GM18499 (cell line): ENCODE results near the gene GNAO1.

ENCODE experiments used
- ATAC-seq: cut with Tn5 transposase; IDR thresholded peaks from one replicate; pipeline ENCODE4 v1.9.1; 2021; ENCODE audit warnings: moderate number of reproducible peaks; ENCODE audit not compliant: insufficient read depth, unreplicated experiment

GNAO1 gene

GRCh38 chr16:56327071-56327928, 136.0 kb downstream of the GNAO1 start:
- no peak for ATAC-seq

DNA sequence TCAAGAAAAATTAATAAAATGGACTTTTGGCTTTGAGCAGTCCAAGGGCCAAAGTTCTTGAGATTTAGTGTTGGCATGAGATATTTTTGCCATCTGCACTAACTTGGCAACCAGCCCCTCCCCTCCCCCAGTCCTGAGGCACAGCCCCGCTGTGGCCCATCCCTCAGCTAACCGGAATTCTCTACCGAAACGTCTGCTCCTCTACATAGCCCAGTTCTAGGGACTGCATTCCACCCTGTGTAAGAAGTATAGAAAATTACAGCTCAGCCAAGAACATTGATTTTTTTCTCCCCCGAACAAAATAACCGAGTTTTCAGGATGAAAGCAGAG, 136.6 kb downstream of the GNAO1 start:
- no peak for ATAC-seq

- ATAC-seq = no peak
These were observed 137.2 kb downstream of the GNAO1 start for GRCh38 chr16:56328276-56329022.

DNA sequence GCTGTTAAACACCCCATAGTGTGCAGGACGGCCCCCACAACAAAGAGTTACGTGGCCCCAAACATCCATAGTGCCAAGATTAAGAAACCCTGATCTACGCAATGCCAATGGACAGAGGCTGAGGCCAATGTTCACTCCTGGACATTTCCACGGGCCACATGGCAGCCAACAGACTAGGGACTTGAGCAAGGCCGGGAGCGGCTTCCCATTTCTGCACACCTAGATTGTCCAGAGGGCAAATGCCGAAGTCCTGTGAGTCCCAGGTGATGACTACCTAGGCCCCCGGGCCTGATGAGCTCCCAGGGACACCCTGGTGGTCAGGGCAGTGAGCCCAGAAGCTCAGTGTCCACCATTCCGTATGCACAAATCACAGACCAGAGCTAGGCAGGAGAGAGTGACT, 138.6 kb downstream of the GNAO1 start:
- no peak for ATAC-seq

- ATAC-seq = no peak
These were observed 139.2 kb downstream of the GNAO1 start for GRCh38 chr16:56330476-56330875.

- ATAC-seq = no peak
These were observed 140.1 kb downstream of the GNAO1 start for GRCh38 chr16:56331399-56331798.

DNA sequence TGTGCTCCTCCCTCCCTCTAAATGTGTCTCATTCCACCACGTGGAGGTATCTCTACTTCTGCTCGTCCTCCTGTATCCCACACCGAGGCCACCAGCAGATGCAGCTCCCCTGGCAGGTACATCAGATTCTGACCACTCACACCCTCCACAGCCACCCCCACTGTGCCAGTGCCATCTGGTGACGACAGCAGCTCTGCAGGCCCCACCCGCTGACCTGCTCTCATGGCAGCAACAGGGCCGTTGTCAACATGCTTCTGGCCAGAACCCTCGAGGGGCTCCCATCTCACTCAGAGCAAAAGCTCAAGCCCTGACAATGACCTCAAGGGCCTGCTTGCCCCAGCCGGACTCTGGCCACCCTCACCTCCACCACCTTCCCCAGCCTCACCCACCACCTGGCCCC, 140.6 kb downstream of the GNAO1 start:
- ATAC-seq = no peak

- no peak for ATAC-seq
These were observed 141.3 kb downstream of the GNAO1 start for GRCh38 chr16:56332464-56333079.

GRCh38 chr16:56334761-56335160, 143.5 kb downstream of the GNAO1 start:
- no peak for ATAC-seq

- ATAC-seq = no peak
These were observed 144.9 kb downstream of the GNAO1 start for GRCh38 chr16:56336071-56336688.

DNA sequence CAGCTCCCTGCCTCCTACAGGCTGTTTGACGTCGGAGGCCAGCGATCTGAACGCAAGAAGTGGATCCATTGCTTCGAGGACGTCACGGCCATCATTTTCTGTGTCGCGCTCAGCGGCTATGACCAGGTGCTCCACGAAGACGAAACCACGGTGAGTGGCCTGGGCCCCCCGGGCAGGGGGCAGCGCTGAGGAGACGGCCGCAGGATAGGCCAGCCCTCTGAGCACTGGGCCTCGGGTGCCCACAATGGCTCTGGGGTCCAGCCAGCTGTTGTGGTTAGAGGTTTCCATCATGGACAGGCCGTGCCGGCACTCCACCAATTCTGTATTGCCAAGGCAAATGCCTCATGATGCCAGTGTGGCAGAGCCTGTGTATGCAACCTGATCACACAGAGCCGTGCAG, 145.4 kb downstream of the GNAO1 start:
- no peak for ATAC-seq

DNA sequence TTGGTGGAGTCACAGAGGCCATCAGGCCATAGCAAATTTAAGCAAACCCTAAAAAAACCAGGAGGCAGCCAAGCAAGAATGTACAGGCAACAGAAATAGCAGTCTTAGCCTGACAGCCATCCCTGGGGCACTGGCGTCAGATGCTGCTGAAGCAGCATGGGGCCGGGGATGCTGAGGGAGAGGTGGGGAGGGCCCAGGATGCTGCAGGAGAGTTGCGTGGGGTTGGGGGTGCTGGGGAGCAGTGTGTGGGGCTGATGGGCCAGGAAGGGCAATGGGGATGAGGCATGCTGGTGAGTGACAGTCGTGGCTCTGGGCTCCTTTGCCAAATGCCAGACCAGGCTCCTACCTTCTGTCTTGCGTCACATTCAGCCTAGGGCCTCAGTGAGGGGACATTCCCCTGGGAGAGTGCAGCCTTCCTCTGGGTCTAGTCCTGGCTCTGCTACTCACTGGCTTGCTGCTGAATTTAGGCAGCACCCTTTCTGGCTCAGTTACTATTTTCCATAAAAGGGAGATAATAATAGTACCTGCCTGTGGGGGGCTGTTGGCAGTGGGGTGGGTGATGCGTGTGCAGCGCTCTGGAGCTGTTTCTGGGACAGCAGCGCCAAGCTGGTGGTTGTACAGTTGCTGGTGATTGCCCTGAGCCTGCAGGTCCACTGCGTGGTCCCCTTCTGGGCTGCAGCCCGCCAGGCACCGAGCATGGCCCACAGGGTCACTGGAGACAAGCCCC, 146.0 kb downstream of the GNAO1 start:
- ATAC-seq = no peak

- ATAC-seq = no peak
These were observed 146.6 kb downstream of the GNAO1 start for GRCh38 chr16:56337858-56338325.

DNA sequence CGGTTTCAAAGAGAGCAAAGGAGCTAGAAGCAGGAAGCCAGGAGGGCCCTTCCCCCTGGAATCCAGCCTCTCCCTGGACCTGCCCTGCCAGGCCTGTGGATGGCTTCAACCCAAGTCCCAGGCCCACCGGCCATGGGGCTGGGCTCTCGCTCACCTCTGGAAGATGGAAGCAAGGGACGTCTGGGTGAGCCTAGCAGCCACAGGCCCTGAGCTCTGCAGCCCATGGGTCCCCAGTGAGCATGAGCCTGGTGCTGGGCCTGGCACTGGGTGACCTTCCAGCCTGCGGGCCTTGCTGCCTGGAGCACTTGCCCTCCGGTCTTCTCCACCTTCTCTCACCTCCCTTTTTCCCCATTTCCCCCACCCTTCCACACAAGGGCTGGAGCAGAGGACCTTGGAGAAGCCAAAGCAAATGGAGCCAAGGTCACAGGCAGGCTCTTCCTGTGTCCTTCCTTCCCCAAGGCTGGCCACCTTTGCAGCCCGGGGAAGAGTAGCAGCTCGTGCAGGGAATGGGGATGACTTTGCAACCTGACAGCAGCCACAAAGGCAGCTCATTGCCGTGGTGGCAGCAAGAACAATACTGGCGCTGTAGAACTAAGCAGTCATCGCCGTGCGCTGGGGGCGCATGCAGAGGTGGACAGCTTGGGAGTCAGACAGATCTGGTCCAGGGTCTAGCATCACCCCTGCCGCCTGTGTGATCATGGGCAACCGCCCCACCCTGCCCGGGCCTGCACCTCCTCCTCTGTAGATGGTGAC, 147.5 kb downstream of the GNAO1 start:
- no peak for ATAC-seq

DNA sequence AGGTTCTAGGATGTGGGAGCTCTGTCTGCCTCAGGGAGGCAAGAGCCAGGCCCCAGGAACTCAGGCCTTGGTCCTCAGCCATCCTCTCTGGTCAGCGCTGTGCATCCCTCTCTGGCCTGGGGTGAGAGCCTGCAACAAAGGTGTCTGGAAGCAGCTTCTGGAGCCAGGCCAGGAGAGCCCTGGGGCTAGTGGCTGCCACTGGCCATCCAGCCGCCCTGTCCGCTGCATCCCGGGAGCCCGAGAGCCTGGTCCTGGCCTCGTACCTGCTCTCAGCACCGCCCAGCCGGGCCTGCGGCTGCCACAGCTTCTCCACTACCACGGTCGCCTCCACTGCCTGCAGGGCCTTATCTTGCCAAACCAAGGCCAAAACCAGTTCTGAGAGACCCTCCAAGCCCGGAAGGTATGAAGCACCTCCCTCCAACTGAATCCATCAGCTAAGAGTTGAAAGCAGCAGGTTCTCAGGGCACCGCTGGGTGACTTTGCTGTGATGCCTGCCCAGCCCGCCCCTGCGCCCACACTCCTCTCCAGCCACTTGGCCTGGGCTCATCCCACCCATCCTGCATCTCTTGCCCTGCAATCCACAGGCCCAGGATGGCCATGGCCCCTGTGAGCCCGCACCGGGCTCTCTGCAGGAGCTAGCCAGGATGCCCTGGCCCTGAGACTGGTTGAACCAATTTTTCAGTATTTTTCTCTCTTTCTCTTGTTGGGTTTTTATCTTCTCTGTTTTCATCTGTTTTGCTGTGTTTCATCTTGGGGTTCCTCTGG, 148.3 kb downstream of the GNAO1 start:
- no peak for ATAC-seq

DNA sequence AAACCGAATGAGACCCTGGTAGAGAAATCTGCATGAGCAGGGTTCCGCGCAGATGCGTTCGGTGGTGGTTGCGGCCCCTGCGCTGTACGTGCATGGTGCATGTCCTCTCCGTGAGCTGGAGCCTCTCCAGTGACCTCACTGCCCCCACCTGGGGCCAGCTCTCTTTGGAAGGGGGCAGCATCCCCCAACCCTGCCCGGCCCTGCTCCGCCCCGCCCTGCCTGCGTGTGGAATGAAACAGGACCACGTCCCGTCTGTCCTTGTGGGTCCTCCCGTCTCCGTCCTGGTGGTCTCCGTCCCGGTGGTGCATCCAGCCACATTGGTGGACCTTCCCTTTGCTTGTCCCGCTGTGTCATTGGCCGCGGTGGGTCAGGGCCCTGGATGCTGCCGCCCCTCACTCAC, 149.1 kb downstream of the GNAO1 start:
- no peak for ATAC-seq

GRCh38 chr16:56340864-56341365, 149.6 kb downstream of the GNAO1 start:
- ATAC-seq = no peak

- no peak for ATAC-seq
These were observed 150.5 kb downstream of the GNAO1 start for GRCh38 chr16:56341656-56342399.
